Lower lobe of right lung (tissue), 2 donors: ENCODE data around the gene USO1. TPM values are rescaled to one million over a fixed set of nuclear protein-coding genes. Genes with fewer than 3 reads are reported as not detected.
"Not testable (repeated sequence)": the region's sequence is repeated elsewhere in the genome, so short reads cannot be mapped to it uniquely, and the experiment has no call there.

Source experiments
- ATAC-seq, 2 donors: fragments of 200-7000 bp; cut with Tn5 transposase; one replicate each; pipeline ENCODE4 v1.9.1; 2020 to 2022; ENCODE audit warnings: mild to moderate bottlenecking in 2 of 2, moderate library complexity in 2 of 2
- DNase-seq: peaks from one replicate; pipeline ENCODE4 v3.0.0-alpha.2; 2020
- H3K27ac ChIP-seq: fragments of 200-600 bp; one replicate; pipeline ENCODE4 v1.8.0; 2022
- H3K27me3 ChIP-seq: fragments of 200-600 bp; one replicate; pipeline ENCODE4 v1.8.0; 2022; ENCODE audit warnings: low read depth
- H3K36me3 ChIP-seq: fragments of 200-600 bp; one replicate; pipeline ENCODE4 v1.8.0; 2022; ENCODE audit warnings: mild to moderate bottlenecking
- H3K4me1 ChIP-seq: fragments of 200-600 bp; one replicate; pipeline ENCODE4 v1.8.0; 2022
- H3K4me3 ChIP-seq: fragments of 200-600 bp; one replicate; pipeline ENCODE4 v1.8.0; 2022; ENCODE audit warnings: mild to moderate bottlenecking
- H3K9me3 ChIP-seq: fragments of 200-600 bp; one replicate; pipeline ENCODE4 v1.8.0; 2022
- intact Hi-C: fragments of 100-400 bp; cut with DNase I; formaldehyde crosslinking; loops from one replicate; pipeline ENCODE4 v1.11.0; 2022
- total RNA-seq: library from RNA; stranded (reverse); fragmentation: NEBNext Ultra II Directional; extraction: Animal tissue kit (Norgen Biotek cat#: 25700); gene quantifications from one replicate; pipeline ENCODE4 v1.2.1, GENCODE V29; 2021
- TF ChIP-seq, protein P1 (sequence below): fragments of 200-600 bp; IDR thresholded peaks from one replicate; pipeline ENCODE4 v1.8.0; 2022; ENCODE audit warnings: antibody characterized with exemption, mild to moderate bottlenecking
- donor health status: DM: no; HTN: yes; CAD: no; lungs with severe emphysema.

Gene USO1
- total RNA-seq, 1 donor from 2014 or later = 55.6 TPM

DNA sequence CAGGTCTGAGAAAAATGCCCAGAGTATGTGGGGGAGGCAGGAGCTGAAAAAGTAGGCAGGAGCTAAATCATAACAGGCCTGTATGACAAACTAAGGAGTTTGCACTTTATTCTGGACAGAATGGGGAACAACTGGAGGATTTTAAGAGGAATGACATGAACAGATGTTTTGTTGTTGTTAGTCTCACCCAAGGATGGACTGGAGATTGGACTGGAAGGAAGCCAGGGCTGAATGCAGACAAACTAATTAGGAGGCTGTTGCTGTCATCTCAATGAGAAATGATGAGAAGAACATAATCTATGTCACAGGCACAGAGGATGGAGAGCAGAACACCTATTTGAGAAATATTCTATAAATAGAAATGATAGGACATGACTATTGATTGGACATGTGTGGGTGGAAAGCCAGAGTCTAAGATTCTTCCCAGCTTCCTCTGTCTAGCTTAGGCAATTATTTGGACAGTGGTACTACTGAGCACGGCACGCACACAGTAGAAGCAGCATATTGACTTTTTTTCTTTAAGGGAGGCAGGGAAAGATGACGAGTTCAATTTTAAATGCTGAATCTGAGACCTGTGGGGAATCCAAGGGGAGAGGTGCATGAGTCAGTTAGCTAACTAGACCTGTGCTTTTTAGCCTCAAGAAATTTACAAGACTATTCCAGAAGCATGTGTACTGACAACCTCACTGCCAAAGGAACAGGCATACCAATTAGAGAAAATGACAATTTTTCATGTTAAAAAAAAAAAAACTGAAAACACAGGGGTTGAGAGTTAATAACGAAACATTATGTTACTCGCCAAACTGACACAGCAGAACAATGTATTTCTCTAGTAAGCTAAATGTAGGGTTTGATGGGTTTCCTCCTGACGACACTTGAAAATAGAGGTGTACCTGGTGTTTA is 963 bp upstream of the USO1 start:
- peaks cover 42% of the 10 kb centered on the region for H3K4me1 ChIP-seq
- H3K36me3 ChIP-seq = no peaks in the 10 kb centered on the region
- intact Hi-C loops = no loop called here
- H3K27ac ChIP-seq = peak overlapping the region; percentile 98
- TF ChIP-seq, protein P1, sequence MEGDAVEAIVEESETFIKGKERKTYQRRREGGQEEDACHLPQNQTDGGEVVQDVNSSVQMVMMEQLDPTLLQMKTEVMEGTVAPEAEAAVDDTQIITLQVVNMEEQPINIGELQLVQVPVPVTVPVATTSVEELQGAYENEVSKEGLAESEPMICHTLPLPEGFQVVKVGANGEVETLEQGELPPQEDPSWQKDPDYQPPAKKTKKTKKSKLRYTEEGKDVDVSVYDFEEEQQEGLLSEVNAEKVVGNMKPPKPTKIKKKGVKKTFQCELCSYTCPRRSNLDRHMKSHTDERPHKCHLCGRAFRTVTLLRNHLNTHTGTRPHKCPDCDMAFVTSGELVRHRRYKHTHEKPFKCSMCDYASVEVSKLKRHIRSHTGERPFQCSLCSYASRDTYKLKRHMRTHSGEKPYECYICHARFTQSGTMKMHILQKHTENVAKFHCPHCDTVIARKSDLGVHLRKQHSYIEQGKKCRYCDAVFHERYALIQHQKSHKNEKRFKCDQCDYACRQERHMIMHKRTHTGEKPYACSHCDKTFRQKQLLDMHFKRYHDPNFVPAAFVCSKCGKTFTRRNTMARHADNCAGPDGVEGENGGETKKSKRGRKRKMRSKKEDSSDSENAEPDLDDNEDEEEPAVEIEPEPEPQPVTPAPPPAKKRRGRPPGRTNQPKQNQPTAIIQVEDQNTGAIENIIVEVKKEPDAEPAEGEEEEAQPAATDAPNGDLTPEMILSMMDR = no peak
- peak overlapping the region; percentile 97 for H3K4me3 ChIP-seq
- DNase-seq (no peak), ATAC-seq (peak in 1 of 2 donors; percentile 1)
- H3K27me3 ChIP-seq = no peaks in the 10 kb centered on the region
- no peaks in the 10 kb centered on the region for H3K9me3 ChIP-seq

DNA sequence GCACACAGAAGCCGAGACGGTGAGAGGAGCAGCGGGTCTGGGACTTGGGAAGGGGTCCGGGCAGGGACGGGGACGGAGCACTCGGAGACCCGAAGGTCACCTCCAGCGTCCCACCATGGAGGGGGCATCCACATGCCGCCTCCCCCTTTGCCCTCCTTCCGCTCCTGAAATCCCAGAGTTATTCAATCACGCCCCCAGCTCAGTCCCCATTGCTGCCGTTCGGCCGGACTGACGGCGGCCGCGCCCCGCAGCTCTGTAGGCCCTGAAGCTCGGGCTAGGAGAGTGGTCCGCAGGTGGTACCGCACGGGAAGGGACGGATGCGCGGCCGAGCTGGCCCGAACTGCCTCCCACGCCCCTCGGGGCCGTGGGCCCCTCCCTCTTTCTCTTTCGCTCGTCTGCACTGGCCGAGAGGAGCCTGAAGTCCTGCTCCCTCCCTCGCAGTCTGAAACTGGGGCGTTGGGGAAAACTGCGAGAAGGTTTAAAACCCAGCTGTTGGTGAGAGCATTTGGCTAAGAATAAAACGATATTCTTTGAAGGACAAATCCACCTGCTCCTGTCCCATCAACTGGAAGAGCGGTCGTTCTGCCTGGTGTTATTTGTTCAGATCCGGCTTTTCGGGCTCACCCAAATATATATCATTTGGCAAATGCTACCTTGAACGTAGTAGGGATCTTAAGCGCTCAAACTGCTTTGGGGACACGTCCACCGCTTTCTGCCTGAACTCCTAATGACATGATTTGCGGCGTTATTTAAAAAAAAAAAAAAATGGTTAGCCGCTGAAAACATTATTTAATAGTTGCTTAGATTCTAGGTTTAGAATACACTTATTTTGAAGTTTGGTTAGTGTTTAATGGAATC is 719 bp downstream of the USO1 start:
- peak; percentile 87 to 90 for ATAC-seq
- Histone ChIP-seq H3K4me1 (peaks cover 53% of the 10 kb centered on the region), H3K27me3 (no peaks in the 10 kb centered on the region), H3K36me3 (no peaks in the 10 kb centered on the region), H3K9me3 (no peaks in the 10 kb centered on the region), H3K4me3 (peak overlapping the region; percentile 97), H3K27ac (peak overlapping the region; percentile 98)
- DNase-seq = peak; percentile 87
- TF ChIP-seq, protein P1 = no peak
- intact Hi-C loops = no loop called here

DNA sequence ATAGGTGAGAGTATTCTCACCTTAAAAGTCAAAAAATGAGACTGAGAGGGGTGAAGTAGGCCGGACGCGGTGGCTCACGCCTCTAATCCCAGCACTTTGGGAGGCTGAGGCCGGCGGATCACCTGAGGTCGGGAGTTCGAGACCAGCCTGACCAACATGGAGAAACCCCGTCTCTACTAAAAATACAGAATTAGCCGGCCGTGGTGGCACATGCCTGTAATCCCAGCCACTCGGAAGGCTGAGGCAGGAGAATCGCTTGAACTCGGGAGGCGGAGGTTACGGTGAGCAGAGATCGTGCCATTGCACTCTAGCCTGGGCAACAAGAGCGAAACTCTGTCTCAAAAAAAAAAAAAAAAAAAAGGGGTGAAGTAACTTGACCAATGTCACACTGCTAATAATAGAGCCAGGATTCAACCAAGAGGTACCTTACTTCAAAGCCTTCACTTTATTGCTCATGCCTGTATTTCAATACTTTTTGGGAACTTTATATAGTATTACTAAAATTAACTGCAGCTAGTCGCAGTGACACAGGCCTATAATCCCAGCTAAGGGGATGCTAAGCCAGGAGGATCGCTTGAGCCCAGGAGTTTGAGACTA is 1.7 kb downstream of the USO1 start:
- peak overlapping the region; percentile 97 for H3K4me3 ChIP-seq
- H3K27me3 ChIP-seq, H3K36me3 ChIP-seq, intact Hi-C loops, DNase-seq, ATAC-seq, H3K9me3 ChIP-seq: not testable (repeated sequence)
- peaks cover 62% of the 10 kb centered on the region for H3K4me1 ChIP-seq
- H3K27ac ChIP-seq = peak overlapping the region; percentile 98

DNA sequence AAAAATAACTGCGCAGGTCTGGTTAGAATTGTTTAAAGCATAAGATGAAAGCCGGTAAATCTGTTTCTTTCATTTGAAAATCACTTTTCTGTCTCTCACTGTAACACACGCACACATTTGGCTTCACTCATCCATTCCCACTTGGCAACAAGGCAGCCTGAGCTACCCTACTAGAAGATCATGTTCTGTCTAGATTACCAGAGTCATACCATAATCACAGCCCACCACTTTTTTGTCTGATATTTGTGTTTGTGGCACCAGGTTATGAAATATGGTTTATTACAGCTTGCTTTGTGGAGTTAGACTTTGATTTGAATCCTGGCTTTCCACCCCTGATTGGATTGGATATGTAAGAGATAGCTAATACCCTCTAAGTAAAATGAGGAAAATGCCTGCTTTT is 2.2 kb downstream of the USO1 start:
- ATAC-seq (no peak), DNase-seq (no peak)
- TF ChIP-seq, protein P1 = no peak
- Histone ChIP-seq H3K9me3 (no peaks in the 10 kb centered on the region), H3K36me3 (no peaks in the 10 kb centered on the region), H3K27me3 (no peaks in the 10 kb centered on the region), H3K4me1 (peaks cover 64% of the 10 kb centered on the region), H3K27ac (no peak overlapping the region), H3K4me3 (peak overlapping the region; percentile 97)
- intact Hi-C loops = no loop called here

DNA sequence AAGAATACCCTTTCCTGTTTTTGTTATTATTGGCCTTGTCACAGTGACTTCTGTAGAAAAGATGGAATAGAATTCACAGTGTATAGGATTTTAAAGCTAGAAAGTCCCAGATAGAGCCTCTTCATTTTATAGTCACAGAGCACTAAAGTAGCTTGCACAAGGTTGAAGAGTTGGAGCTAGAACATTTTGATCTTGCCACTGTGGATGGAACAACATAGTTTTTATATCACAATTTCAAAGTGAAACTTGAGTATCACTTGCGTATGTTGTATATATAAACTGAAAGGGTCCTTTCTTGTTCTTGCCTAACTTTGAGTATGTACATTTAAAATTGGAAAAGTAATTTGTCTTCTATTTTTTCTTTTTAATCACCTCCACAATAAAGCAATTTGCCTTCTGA is 2.7 kb downstream of the USO1 start:
- Histone ChIP-seq H3K9me3 (no peaks in the 10 kb centered on the region), H3K27ac (no peak overlapping the region), H3K4me1 (peaks cover 64% of the 10 kb centered on the region), H3K27me3 (no peaks in the 10 kb centered on the region), H3K4me3 (peak overlapping the region; percentile 97), H3K36me3 (no peaks in the 10 kb centered on the region)
- TF ChIP-seq, protein P1 = no peak
- no peak for ATAC-seq
- intact Hi-C loops = no loop called here
- DNase-seq = no peak
